Choroid plexus epithelial cell (primary cell): ENCODE data around the gene KIAA0825.

Experiments
- DNase-seq: peaks from one replicate; pipeline ENCODE4 v3.0.0-alpha.2; 2010; ENCODE audit warnings: low read depth
- H3K4me3 ChIP-seq: 2 replicates; pipeline ENCODE4 v1.5.1; 2011; ENCODE audit warnings: low read depth, mild to moderate bottlenecking, control low read depth, low read length, moderate library complexity
- TF ChIP-seq, protein P1 (sequence below): conservative IDR thresholded peaks from 2 replicates; pipeline ENCODE4 v1.5.1; 2011; ENCODE audit warnings: low read depth, mild to moderate bottlenecking, control low read depth, inconsistent platforms, low read length, moderate library complexity

The KIAA0825 gene

DNA sequence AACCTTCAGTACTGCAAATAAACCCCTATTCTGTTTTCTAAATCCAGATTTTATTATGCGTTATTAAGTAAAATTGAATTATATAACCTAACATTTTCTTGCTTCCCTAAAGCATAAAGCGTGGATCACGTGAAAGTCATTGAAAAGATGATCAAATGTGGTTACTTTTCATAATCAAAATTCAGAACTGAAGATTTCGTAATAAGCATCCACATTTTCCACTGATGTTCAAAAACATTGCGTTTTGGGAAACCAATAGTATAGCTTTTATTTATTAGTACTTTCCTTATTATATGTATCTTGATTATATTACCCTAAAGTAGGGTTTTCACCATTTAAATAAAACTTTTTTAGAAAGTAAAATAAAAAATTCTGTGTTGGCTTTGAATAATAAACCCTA, 1.9 kb upstream of the KIAA0825 start:
- DNase-seq, result no peak
- H3K4me3 ChIP-seq, result no peak overlapping the region
- TF ChIP-seq, protein P1, sequence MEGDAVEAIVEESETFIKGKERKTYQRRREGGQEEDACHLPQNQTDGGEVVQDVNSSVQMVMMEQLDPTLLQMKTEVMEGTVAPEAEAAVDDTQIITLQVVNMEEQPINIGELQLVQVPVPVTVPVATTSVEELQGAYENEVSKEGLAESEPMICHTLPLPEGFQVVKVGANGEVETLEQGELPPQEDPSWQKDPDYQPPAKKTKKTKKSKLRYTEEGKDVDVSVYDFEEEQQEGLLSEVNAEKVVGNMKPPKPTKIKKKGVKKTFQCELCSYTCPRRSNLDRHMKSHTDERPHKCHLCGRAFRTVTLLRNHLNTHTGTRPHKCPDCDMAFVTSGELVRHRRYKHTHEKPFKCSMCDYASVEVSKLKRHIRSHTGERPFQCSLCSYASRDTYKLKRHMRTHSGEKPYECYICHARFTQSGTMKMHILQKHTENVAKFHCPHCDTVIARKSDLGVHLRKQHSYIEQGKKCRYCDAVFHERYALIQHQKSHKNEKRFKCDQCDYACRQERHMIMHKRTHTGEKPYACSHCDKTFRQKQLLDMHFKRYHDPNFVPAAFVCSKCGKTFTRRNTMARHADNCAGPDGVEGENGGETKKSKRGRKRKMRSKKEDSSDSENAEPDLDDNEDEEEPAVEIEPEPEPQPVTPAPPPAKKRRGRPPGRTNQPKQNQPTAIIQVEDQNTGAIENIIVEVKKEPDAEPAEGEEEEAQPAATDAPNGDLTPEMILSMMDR, result no peak

- DNase-seq, result peak; percentile 72
- TF ChIP-seq, protein P1, result no peak
- H3K4me3 ChIP-seq, result peak overlapping the region; percentile 82
Measured at GRCh38 chr5:94618029-94618492, 343 bp downstream of the KIAA0825 start.

DNA sequence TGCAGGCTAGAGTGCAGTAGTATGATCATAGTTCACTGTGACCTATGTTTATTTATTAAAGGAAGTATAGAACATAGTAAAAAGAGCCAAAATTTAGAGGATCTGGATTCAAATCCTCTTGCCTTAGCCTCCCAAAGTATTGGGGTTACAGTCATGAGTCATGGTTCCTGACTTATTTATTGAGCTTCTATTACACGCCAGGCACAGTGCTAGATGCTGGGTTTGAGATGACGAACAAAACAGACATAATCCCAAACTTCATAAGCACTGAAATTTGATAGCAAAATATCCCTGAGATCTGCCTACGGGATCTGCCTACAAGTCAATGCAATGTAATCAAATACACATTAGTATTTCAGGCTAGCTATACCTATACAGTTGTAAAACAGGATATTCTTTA, 2.5 kb downstream of the KIAA0825 start:
- TF ChIP-seq, protein P1, result no peak
- DNase-seq, result no peak
- no peak overlapping the region for H3K4me3 ChIP-seq

DNA sequence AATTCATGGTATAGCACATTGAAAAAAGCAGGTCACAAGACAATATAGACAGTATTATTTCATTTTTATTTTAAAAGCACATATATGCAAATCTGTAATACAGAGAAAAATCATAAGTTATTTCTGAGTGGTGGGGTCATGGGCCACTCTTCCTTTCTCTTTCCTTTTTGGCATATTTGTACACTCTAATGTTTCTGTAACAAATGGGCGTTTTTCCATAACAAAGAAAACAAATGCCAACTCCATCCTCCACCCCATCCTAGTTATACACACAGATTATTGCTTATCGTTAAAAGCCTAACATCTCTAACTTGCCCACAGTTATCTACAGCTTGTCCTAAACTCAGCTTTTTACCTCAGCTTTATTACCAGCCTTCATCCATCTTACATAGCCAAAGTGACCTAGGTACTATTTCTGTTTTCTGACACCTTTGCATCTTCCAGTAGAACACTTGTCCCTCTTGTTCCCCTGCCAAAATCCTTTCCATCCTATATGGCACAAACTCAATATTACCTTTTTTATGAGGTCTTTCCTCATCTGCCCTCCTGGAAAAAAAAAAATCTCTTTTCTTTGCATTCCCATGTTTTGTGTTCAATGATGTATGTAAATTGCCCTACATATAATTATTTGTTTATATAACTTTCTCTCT, 4.1 kb downstream of the KIAA0825 start:
- no peak for DNase-seq
- TF ChIP-seq, protein P1, result no peak
- H3K4me3 ChIP-seq, result no peak overlapping the region

GRCh38 chr5:94613583-94613982, 4.8 kb downstream of the KIAA0825 start:
- DNase-seq, result peak; percentile 71
- TF ChIP-seq, protein P1, result peak; percentile 65
- H3K4me3 ChIP-seq, result no peak overlapping the region

DNA sequence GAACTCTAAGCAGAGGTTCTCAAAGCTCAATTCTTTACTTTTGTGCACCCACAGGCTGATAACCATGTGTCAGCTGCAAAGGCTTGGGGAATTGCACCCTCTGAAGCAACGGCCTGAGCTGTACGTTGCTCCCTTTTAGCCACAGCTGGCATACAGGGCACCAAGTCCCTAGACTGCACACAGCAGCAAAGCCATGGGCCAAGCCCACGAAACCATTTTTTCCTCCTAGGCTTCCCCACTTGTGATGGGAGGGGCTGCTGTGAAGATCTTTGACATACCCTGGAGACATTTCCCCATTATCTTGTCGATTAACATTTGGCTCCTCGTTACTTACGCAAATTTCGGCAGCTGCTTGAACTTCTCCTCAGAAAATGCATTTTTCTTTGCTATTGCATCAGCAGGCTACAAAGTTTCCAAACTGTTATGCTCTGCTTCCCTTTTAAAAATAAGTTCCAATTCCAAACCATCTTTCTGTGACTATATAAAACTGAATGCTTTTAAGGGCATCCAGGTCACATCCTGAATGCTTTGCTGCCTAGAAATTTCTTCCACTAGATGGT, 23.0 kb downstream of the KIAA0825 start:
- no peak for DNase-seq
- TF ChIP-seq, protein P1, result no peak
- no peak overlapping the region for H3K4me3 ChIP-seq
